Hematopoietic multipotent progenitor cell treated with erythropoietin and hydrocortisone succinate and interleukin-3 and kit ligand, for 17 days (in vitro differentiated cells): Measurements from ENCODE around the gene USP54.
"Not testable (repeated sequence)": the region's sequence is repeated elsewhere in the genome, so short reads cannot be mapped to it uniquely, and the experiment has no call there.

ENCODE experiments used
- DNase-seq: peaks from one replicate; pipeline ENCODE4 v3.0.0-alpha.2; 2015; ENCODE audit warnings: low spot score

USP54 gene

DNA sequence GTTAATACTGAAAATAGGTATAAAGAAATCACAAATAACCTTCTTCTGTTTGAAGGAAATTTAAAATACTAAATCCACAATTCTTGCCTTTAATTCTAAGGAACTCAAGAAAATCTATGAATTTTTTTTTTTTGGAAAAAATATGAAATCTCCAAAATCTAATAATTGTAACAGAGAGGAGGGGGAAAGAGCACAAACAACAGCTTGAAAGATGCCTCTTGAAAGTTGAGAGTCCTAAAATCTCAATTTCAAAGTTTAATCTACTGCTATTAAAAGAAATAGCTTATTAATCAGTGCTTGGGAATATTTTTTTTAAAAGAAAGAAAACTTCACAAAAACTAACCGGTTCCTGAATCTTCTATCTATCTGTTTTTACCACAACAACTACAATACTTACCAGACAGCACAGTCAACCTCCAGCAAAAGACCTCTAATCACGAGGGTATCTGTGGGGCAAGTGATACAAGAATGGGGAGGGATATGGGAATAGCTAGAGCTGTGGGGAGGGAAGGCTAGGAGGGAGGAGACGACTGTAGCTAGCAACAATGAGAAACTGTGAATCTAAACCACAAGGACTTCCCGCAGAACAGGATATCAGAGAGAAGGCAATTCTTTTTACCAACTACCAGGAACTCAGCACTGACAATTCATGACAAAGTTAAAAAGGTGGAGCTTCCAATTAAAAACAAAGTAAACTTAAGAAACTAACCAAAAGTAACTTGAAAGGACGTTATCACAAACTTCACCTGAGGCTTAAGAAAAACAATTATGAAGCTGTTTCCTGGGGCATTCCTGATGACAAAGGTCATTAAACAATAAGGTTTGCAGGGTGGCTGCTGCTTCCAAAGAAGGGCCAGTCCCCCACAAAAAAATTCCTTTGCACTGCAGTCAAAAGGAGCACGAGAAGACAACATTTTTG lies at the start of gene USP54:
Gene USP54, minus strand, starts transcription at position 462 of the 919 bp plus-strand sequence. CDS start 15,684 bp downstream, outside the sequence.
- no peak for DNase-seq

- no peak for DNase-seq
These were observed 48.1 kb upstream of the USP54 start for GRCh38 chr10:73639286-73639685.

GRCh38 chr10:73635781-73636180 lies 44.6 kb upstream of the USP54 start:
- no peak for DNase-seq

- no peak for DNase-seq
These were observed 43.3 kb upstream of the USP54 start for GRCh38 chr10:73634421-73634820.

- DNase-seq, result no peak
These were observed 38.0 kb upstream of the USP54 start for GRCh38 chr10:73629165-73629564.

- no peak for DNase-seq
These were observed 37.3 kb upstream of the USP54 start for GRCh38 chr10:73628405-73628804.

GRCh38 chr10:73627300-73627699 lies 36.2 kb upstream of the USP54 start:
- DNase-seq, result no peak

DNA sequence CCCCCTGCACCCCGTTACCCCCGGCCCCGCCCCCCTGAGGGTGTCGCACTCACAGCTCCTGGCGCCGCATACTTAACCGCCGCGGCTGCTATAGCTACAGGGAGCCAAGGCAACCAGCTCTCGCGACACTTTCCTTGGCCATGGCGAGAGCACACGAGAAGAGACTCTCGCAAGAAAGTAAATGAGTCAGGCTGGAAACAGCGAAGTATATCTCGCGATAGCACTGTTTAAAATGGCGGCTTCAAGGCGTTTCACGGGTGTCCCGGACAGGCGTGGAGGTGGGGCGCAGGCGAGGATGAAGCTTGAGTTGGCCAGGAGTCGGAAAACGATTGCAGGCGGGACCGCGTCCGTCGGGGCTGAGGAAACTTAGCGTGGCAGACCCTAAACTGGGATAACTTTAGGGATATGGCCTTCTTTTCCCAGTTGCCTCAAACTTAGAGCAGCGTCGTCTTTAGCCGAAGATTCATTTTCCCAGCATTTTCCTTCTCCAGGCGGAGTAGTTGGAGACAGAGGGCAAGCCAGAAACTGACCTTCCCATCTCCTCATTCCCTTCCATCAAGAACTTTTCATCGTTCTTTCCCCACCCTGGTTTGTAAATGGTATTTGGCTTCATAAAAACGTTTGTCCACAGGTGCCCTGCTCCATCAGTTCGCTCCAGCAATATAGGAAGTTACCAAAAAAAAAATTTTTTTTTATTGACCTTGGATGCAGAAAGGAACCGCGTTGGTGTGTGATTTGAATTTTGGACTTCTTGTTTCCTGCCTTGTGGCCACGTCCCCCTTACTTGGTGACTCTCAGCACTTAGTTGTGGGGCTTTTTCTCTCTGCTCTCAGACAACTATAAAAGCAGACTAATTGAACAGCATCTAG lies 35.0 kb upstream of the USP54 start:
- peak; percentile 96 for DNase-seq

DNA sequence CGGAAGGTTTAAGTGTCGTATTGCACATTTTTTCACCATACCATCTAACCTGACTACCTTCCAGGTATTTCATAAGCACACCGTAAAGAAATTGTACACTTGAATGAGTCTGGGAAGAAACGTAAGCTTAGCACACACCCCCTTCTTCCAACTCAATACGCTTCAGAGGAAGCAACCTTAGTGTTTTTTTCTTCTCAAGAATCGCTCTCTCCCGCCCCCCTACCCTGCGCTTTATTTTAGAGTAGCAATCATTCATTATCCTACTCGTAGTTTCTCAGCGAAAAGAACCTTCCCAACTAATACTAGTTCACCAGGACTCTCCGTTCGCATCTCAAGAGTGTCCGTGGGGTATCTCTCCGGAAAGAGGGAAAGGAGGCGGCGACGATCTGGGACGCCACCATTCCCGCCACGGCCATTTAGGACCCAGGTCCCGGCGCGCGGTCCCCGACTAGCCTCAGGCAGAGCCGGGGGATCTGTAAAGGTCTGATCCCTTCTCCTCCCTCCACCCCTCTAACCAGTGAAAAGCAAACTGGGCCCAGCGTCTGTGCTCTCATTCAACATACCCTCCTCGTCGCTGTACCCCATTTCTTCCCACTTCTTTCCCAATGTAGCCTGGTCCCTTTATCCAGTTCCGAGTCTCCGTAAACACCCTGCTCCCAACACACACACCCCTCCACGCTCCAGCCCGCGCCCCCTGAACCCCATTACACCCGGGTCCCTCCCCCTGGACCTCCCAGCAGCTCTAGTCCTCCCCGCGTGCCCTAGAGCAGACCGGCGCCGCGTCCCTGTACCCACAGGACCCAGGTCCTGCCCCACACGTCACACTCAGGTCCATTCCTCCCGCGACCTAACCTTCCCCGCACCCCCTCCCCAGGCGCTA lies 34.1 kb upstream of the USP54 start:
- no peak for DNase-seq

- no peak for DNase-seq
These were observed 31.9 kb upstream of the USP54 start for GRCh38 chr10:73623056-73623455.

DNA sequence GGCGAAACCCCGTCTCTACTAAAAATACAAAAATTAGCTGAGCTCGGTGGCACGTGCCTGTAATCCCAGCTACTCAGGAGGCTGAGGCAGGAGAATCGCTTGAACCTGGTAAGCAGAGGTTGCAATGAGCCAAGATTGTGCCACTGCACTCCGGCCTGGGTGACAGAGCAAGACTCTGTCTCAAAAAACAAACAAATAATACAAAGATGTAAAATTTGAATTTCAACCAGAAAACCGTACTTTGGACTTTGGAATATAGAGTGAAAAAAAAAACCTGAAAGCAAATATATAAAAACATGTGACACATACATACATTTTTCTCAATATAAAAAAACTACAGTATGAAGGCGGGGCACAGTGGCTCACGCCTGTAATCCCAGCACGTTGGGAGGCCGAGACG lies 29.8 kb upstream of the USP54 start:
- not testable (repeated sequence) for DNase-seq

GRCh38 chr10:73617143-73617542 lies 26.0 kb upstream of the USP54 start:
- not testable (repeated sequence) for DNase-seq

- DNase-seq, result no peak
These were observed 23.6 kb upstream of the USP54 start for GRCh38 chr10:73614720-73615119.

DNA sequence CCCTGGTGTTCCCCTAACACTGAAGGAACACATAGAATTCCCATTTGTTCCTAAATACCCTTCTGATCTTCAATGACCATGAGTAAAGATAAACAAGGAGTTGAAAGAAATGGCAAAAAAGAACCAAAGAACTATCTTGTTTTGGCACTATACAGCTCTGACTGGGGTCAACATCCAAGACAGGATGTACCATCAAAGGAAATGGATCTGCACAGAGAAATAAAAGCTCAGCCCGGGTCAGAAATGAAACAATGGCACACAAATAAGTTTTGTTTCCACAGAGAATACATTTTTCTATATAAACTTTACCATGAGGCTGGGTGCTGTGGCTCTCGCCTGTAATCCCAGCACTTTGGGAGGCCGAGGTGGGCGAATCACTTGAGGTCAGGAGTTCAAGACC lies 18.0 kb upstream of the USP54 start:
- DNase-seq, result no peak

DNA sequence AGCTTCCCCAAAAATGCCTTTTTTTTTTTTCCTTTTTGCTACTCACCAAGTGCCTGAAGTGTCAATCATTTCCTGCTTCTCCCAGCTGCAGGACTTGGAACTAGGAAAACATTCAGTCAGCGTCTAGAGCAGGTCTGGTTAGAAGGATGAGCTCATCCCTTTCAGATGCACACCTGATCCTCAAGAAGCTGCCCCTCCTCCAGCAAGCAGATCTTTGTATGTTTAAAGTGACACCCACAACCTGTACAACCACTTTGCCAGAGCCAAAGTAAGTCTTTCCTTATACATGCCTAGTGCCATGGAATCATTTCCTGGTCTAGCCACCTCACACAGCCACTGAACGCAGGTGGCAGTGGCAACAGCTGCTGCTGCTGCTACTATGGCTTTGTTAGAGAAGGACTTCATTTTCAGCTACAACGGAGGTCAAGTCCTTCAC lies 10.4 kb upstream of the USP54 start:
- DNase-seq, result no peak

DNA sequence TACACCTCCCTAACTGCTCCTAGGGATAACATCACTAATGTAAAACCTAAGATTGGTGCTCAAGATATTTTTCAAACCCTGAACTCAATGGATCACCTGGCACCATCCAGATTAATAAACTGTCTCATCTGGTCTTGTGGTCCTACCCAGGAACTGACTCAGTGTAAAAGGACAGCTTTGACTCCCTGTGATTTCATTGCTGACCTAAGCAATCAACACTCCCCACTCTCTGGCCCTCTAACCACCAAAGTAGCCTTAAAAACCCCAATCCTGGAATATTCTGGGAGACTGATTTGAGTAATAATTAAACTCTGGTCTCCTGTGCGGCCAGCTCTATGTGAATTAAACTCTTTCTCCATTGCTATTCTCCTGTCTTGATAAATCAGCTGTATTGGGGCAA lies 6.2 kb upstream of the USP54 start:
- DNase-seq, result no peak

- no peak for DNase-seq
These were observed 2.7 kb upstream of the USP54 start for GRCh38 chr10:73593812-73594211.

- DNase-seq, result no peak
These were observed 2.0 kb upstream of the USP54 start for GRCh38 chr10:73593110-73593509.

DNA sequence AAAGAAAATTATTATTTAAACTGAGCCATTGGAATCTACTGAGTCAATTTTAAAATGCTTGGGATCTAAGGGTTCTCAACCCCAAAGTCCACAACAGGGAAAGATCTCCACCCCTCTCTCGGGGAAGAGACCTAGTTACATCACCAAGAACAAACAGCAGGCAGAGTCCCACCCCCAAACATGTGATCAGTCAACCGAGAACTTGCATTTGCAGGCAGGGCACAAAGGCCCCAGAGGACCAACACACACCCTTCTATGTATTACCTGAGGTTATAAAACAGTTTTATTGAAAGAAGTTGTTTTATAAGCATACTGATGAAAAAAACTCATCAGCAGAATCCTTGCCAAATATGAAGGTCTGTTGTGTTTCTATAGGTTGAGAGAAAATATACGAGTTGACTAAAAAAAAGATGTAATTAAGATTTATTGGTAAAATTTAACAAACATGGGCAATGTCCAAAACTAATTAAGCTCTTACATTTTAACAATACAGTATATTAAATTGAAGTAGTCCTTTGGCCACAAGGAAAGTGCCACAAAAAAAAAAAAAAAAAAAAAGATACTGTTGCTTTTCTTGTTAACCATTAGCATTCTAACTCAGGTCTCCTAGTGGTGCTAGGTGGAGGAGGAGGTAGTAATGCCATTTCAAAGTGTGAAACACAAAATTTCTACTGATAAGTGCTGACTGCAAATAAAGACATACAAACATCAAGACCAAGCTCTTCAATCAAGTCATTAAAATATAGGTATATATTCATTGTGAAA lies 975 bp upstream of the USP54 start:
- DNase-seq, result no peak

DNA sequence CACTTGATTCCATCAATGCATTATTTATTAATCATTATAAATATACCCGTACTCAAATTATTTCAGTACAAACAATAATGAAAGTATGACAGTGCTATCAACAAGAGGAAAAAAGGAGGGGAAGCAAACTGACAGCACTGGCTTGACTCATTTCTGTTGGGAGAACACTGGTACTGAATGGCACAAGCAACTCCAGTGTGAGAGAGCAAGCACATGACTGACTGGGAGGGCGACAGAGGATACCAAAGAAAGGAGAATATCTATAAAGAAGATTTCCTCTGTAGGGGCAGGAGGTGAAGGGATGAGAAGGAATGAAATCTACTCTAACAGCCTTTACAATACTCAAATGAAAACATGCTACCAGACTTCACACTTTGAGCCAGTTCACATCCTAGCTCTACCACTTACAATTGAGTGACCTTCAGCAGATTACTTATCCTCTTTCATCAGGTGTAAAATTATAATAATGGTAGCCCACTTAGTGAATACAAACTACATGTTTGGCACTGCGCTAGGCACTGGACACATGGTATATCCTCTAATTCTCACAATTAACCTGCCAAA lies 1.5 kb downstream of the USP54 start:
- no peak for DNase-seq

GRCh38 chr10:73588656-73589055 lies 2.5 kb downstream of the USP54 start:
- DNase-seq, result no peak
